ENCODE measurements around the gene KLHL24.

KLHL24 gene

GRCh38 chr3:183653209-183654064 is 18.0 kb downstream of the KLHL24 start:
- no peaks in the 10 kb centered on the region for H3K27me3 Mint-ChIP-seq (ENCODE audit: low read depth, poor library complexity)
- no peak for DNase-seq
- H3K36me3 Mint-ChIP-seq (ENCODE audit: low read depth), result peaks cover 98% of the 10 kb centered on the region
- peaks cover 87% of the 10 kb centered on the region for H3K9me3 Mint-ChIP-seq
- no peaks in the 10 kb centered on the region for H3K4me1 Mint-ChIP-seq
- TF ChIP-seq CTCF (IDR thresholded peaks at IDR 0.05), result no peak
- H3K27ac Mint-ChIP-seq, result no peak overlapping the region
- no peak overlapping the region for H3K4me3 Mint-ChIP-seq

- Mint-ChIP-seq H3K4me1 (no peaks in the 10 kb centered on the region), H3K9me3 (peaks cover 81% of the 10 kb centered on the region), H3K36me3 (ENCODE audit: low read depth) (peaks cover 98% of the 10 kb centered on the region), H3K27me3 (ENCODE audit: low read depth, poor library complexity) (no peaks in the 10 kb centered on the region), H3K27ac (no peak overlapping the region), H3K4me3 (no peak overlapping the region)
- no peak for TF ChIP-seq CTCF (IDR thresholded peaks at IDR 0.05)
- no peak for DNase-seq
These were observed 19.3 kb downstream of the KLHL24 start for GRCh38 chr3:183654727-183655126.

GRCh38 chr3:183662099-183662498 is 26.7 kb downstream of the KLHL24 start:
- Mint-ChIP-seq H3K27me3 (ENCODE audit: low read depth, poor library complexity) (no peaks in the 10 kb centered on the region), H3K9me3 (peaks cover 33% of the 10 kb centered on the region), H3K4me1 (no peaks in the 10 kb centered on the region), H3K4me3 (no peak overlapping the region), H3K36me3 (ENCODE audit: low read depth) (peaks cover 87% of the 10 kb centered on the region), H3K27ac (no peak overlapping the region)
- no peak for TF ChIP-seq CTCF (IDR thresholded peaks at IDR 0.05)
- DNase-seq, result no peak

- Mint-ChIP-seq H3K4me1 (no peaks in the 10 kb centered on the region), H3K27ac (no peak overlapping the region), H3K9me3 (peaks cover 28% of the 10 kb centered on the region), H3K27me3 (ENCODE audit: low read depth, poor library complexity) (no peaks in the 10 kb centered on the region), H3K36me3 (ENCODE audit: low read depth) (peaks cover 83% of the 10 kb centered on the region), H3K4me3 (no peak overlapping the region)
- no peak for TF ChIP-seq CTCF (IDR thresholded peaks at IDR 0.05)
- DNase-seq, result no peak
These were observed 29.5 kb downstream of the KLHL24 start for GRCh38 chr3:183664913-183665381.

- H3K4me1 Mint-ChIP-seq, result no peaks in the 10 kb centered on the region
- no peak overlapping the region for H3K4me3 Mint-ChIP-seq
- H3K9me3 Mint-ChIP-seq, result no peaks in the 10 kb centered on the region
- peaks cover 20% of the 10 kb centered on the region for H3K36me3 Mint-ChIP-seq (ENCODE audit: low read depth)
- H3K27ac Mint-ChIP-seq, result no peak overlapping the region
- H3K27me3 Mint-ChIP-seq (ENCODE audit: low read depth, poor library complexity), result no peaks in the 10 kb centered on the region
- DNase-seq, result no peak
- no peak for TF ChIP-seq CTCF (IDR thresholded peaks at IDR 0.05)
These were observed 44.6 kb downstream of the KLHL24 start for GRCh38 chr3:183680061-183680460.

- Mint-ChIP-seq H3K27ac (no peak overlapping the region), H3K4me1 (no peaks in the 10 kb centered on the region), H3K27me3 (ENCODE audit: low read depth, poor library complexity) (peaks cover 2% of the 10 kb centered on the region), H3K9me3 (no peaks in the 10 kb centered on the region), H3K36me3 (ENCODE audit: low read depth) (peaks cover 2% of the 10 kb centered on the region), H3K4me3 (no peak overlapping the region)
- no peak for DNase-seq
- TF ChIP-seq CTCF (IDR thresholded peaks at IDR 0.05), result no peak
These were observed 52.3 kb downstream of the KLHL24 start for GRCh38 chr3:183687705-183688104.
